Uterus (tissue), 4 donors: ENCODE measurements around the gene TMEM260. TPM values are rescaled to one million over a fixed set of nuclear protein-coding genes. Genes with fewer than 3 reads are reported as not detected.
A peak's percentile ranks its signal among the peaks of the same experiment; 100 is the strongest.

Source experiments
- DNase-seq, 2 donors: peaks; one replicate each; pipeline ENCODE4 v3.0.0-alpha.2; 2019 to 2020
- H3K27ac ChIP-seq, 2 donors: fragments of 200-600 bp; sonication (generic); 1 replicate in 1 of 2; 2 replicates in 1 of 2; pipeline ENCODE4 v1.5.1; 2016 to 2018
- H3K27me3 ChIP-seq, 2 donors: fragments of 200-600 bp; sonication (generic); one replicate each; pipeline ENCODE4 v1.5.1; 2018 to 2019; ENCODE audit warnings: control low read depth in 1 of 2
- H3K36me3 ChIP-seq, 2 donors: fragments of 200-600 bp; sonication (generic); one replicate each; pipeline ENCODE4 v1.5.1; 2019; ENCODE audit warnings: control low read depth in 1 of 2
- H3K4me1 ChIP-seq, 2 donors: fragments of 200-600 bp; sonication (generic); one replicate each; pipeline ENCODE4 v1.5.1; 2018 to 2019; ENCODE audit warnings: control low read depth in 1 of 2
- H3K4me3 ChIP-seq, 2 donors: fragments of 200-600 bp; sonication (generic); 1 replicate in 1 of 2; 2 replicates in 1 of 2; pipeline ENCODE4 v1.5.1; 2018 to 2019; ENCODE audit warnings: mild to moderate bottlenecking in 1 of 2
- H3K9me3 ChIP-seq, 2 donors: fragments of 200-600 bp; sonication (generic); one replicate each; pipeline ENCODE4 v1.5.1; 2019; ENCODE audit warnings: control low read depth in 1 of 2
- CTCF ChIP-seq, 4 experiments: fragments of 200-600 bp in 2 of 4; fragments of 450-650 bp in 2 of 4; sonication (generic) in 2 of 4; IDR thresholded peaks; one replicate each; pipeline ENCODE4 v1.5.1; 2016 to 2019; ENCODE audit warnings: antibody characterized with exemption in 4 of 4, mild to moderate bottlenecking in 2 of 4, moderate library complexity in 1 of 4
- POLR2A ChIP-seq, 2 donors: fragments of 450-650 bp; IDR thresholded peaks; one replicate each; pipeline ENCODE4 v1.6.1; 2016; ENCODE audit warnings: antibody characterized with exemption in 2 of 2, mild to moderate bottlenecking in 1 of 2, moderate library complexity in 1 of 2
- intact Hi-C: fragments of 100-400 bp; cut with DNase I; formaldehyde crosslinking; loops from one replicate; pipeline ENCODE4 v1.15.1; 2023; ENCODE audit warnings: low total_unique reads
- total RNA-seq, 4 donors: library from RNA; depleted of rRNA in 3 of 4; stranded (reverse); fragments of >200 nt in 3 of 4; gene quantifications; one replicate each; pipeline versions ENCODE4 v1.1.0 to v1.2.4, GENCODE V29; 2014 to 2023
- donor health status: DM: yes; HTN: yes; CAD: no.

Gene TMEM260
- total RNA-seq, result 10 to 100 TPM in 3 of 4 donors, 1 to 10 TPM in 1; 6.9 to 35.9 (median 24.4) TPM

- TF ChIP-seq CTCF (IDR thresholded peaks at IDR 0.05) (peak; percentile 76 to 93 (median 86)), POLR2A (IDR thresholded peaks at IDR 0.05) (peak in 1 of 2 donors; percentile 74)
- peak within 1 kb of the TSS; percentile 79 to 82 for H3K27ac ChIP-seq
- H3K36me3 ChIP-seq, result no peaks in the 10 kb centered on the region
- peak within 1 kb of the TSS; percentile 52 to 92 for H3K4me3 ChIP-seq
- no peaks in the 10 kb centered on the region for H3K9me3 ChIP-seq
- H3K4me1 ChIP-seq, result peaks cover 0 to 9% of the 10 kb centered on the region in 2 donors
- H3K27me3 ChIP-seq, result no peaks in the 10 kb centered on the region
- peak; percentile 79 to 86 for DNase-seq
- intact Hi-C loops, result no loop called here
Measured at GRCh38 chr14:56579345-56580220, at the start of gene TMEM260. Gene TMEM260, plus strand, starts transcription at chr14:56579798. Its CDS starts 117 bp downstream, at chr14:56579915.

- no peaks in the 10 kb centered on the region for H3K9me3 ChIP-seq
- no peaks in the 10 kb centered on the region for H3K36me3 ChIP-seq
- H3K4me3 ChIP-seq, result no peak overlapping the region
- TF ChIP-seq POLR2A (IDR thresholded peaks at IDR 0.05) (no peak), CTCF (IDR thresholded peaks at IDR 0.05) (no peak)
- no peak overlapping the region for H3K27ac ChIP-seq
- no peak for DNase-seq
- no peaks in the 10 kb centered on the region for H3K27me3 ChIP-seq
- no peaks in the 10 kb centered on the region for H3K4me1 ChIP-seq
- intact Hi-C loops, result no loop called here
Measured at GRCh38 chr14:56532546-56532945, 47.1 kb upstream of the TMEM260 start.

GRCh38 chr14:56534656-56535055 is 44.9 kb upstream of the TMEM260 start:
- no peak overlapping the region for H3K27ac ChIP-seq
- no peaks in the 10 kb centered on the region for H3K9me3 ChIP-seq
- H3K4me1 ChIP-seq, result no peaks in the 10 kb centered on the region
- no peaks in the 10 kb centered on the region for H3K27me3 ChIP-seq
- intact Hi-C loops, result no loop called here
- DNase-seq, result no peak
- TF ChIP-seq CTCF (IDR thresholded peaks at IDR 0.05) (no peak), POLR2A (IDR thresholded peaks at IDR 0.05) (no peak)
- H3K4me3 ChIP-seq, result no peak overlapping the region
- H3K36me3 ChIP-seq, result no peaks in the 10 kb centered on the region

- no peak for DNase-seq
- intact Hi-C loops, result no loop called here
- TF ChIP-seq POLR2A (IDR thresholded peaks at IDR 0.05), result no peak
- Histone ChIP-seq H3K36me3 (no peaks in the 10 kb centered on the region), H3K4me3 (no peak overlapping the region), H3K4me1 (no peaks in the 10 kb centered on the region), H3K27ac (no peak overlapping the region), H3K9me3 (no peaks in the 10 kb centered on the region), H3K27me3 (no peaks in the 10 kb centered on the region)
Measured at GRCh38 chr14:56539862-56540261, 39.7 kb upstream of the TMEM260 start.

- DNase-seq, result no peak
- Histone ChIP-seq H3K9me3 (no peaks in the 10 kb centered on the region), H3K4me1 (no peaks in the 10 kb centered on the region), H3K4me3 (no peak overlapping the region), H3K27ac (no peak overlapping the region), H3K36me3 (no peaks in the 10 kb centered on the region), H3K27me3 (no peaks in the 10 kb centered on the region)
- intact Hi-C loops, result no loop called here
- TF ChIP-seq CTCF (IDR thresholded peaks at IDR 0.05) (no peak), POLR2A (IDR thresholded peaks at IDR 0.05) (no peak)
Measured at GRCh38 chr14:56543436-56543835, 36.2 kb upstream of the TMEM260 start.
